Activated CD4-positive, alpha-beta T cell treated with anti-CD3 and anti-CD28 coated beads, Interleukin-2, amount 50 U/mL, for 24 hours (primary cell): ENCODE measurements around the gene ANKS6.
"Not testable (repeated sequence)": the region's sequence is repeated elsewhere in the genome, so short reads cannot be mapped to it uniquely, and the experiment has no call there.

Experiments
- DNase-seq, 2 donors: peaks; one replicate each; pipeline ENCODE4 v3.0.0-alpha.2; 2020; ENCODE audit warnings: low read depth in 1 of 2, low spot score in 1 of 2

ANKS6 gene

DNA sequence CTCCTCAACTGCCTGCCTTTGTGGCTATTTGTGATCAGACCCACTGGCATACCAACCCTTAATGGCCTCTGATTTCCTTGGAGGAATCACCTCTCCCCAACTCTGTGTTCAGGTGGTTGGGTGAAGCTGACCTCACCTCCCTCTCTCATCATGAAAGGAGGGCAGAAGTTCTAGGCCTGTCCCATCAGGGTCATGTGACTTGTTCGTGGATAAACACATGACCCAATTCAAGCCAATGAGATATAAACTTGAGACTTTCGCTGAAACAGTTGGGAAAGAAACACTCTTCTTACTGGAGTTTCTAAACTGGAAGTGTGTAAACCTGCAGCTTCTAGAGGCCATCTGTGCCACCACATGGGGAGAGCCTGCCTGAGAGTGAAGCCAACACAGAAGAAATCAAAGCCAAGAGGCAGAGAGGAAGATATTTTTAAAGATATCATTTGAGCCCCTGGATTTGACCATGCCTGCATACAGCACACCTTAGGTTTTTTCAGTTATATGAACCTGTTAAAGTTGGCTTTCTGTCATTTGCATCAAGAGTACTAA lies 93.4 kb downstream of the ANKS6 start:
- DNase-seq: no peak

DNA sequence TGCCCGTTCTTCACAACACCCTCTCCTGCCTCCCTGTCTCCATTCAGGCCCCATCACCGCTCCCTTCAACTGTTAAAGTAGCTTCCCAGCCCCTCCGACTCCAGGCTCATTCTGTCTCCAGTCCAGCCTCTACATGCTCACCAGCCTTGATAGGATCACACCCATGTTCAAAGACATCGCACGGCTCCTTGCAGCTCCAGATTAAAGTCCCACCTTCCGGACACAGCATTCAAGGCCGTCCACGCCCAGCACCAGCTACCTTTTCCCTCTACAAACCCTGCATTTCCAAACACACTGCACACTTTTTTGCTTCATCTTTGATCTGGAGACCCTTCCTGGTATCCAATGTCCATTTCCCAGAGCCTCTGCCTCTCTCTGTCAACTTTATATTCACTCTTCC lies 94.0 kb downstream of the ANKS6 start:
- no peak for DNase-seq

DNA sequence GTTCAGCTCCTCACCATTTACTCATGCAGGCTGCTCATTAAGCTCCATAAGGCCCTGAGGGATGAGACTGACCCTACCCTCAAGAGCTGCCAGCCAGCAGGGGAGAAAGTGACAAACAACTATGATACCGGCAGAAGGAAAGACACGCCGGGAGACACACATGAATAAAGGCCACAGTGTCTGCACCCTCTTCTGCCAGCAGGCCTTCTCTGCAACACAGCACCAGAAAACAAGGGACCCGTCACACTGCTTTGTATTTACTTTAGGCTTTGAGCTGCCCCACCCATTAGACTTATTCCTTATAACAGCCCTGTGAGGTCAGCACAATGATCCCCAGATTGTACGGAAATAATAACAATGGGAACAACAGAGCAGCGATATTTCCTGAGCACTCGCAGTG lies 94.8 kb downstream of the ANKS6 start:
- DNase-seq: no peak

DNA sequence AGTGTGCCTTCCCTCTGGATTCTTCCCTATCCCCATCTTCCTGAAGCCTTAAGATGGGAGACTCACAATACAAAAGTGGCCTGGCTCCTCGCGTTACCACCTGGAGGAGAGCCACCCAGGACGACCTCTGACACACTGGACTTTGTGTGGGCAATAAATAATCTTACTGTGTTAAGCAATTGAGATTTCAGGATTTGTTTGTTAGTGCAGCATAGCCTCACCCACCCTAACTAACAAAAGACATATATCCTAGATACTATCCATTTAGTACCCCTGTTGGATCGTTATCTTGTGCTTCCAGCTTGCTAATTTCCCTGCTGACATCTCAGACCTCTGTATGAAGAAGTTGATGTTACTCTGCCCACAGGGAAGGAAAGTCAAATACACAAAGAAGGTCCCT lies 95.6 kb downstream of the ANKS6 start:
- DNase-seq: no peak

DNA sequence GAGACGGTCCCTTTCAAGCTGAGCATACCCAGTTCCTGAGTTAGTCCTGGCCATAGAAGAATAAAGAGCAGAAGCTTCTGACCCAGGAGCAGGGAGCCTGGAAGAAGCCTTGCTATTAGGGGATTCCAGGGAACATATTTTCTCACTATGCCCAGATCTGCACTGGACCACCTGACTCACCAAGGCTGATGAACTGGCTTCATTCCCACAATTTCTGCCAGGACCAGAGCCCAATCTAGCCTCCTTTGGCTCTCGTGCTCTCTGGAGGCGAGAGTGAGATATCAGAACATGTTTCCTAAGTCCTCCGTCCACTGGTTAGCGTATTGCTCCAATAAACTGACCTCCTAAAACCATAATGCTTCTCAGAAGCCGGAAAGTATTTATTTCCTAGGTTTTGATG lies 97.5 kb downstream of the ANKS6 start:
- no peak for DNase-seq

DNA sequence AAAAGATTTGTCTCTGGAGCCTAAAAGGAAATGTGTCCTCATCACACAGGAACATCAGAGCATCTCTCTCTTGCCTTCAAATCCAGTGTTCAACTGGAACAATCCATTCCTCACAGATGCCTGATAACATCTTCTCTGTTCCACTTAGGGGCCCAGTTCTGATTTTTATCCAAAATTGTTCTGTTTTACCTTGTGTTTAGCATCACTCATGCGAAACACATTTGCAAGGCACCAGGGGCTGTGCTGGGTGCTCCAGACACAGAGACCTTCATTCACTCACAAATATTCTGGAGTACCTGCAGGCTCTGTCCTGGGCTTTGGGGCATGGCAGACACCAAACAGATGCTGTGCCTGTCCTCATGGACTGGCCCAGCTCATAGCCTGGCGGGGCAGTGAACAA lies 101.4 kb downstream of the ANKS6 start:
- DNase-seq: no peak

DNA sequence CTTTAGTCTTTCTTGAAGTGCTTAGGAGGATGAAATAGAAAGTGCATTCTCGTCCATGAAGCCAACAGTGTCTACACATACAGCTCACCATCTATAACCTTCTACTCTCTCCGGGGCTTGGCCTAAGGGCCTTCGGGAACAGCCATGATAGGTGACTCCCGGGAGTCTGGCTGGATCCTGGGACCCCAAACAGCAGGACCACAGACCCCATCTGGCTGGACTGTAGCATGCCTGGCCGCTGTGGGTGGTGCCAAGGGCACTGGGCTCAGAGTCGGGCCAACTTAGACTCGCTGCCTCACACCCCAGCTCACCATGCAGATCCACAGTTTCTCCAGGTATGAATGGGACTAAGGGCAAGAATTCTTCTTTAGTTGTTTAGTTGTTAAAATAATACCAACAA lies 104.0 kb downstream of the ANKS6 start:
- DNase-seq: no peak

DNA sequence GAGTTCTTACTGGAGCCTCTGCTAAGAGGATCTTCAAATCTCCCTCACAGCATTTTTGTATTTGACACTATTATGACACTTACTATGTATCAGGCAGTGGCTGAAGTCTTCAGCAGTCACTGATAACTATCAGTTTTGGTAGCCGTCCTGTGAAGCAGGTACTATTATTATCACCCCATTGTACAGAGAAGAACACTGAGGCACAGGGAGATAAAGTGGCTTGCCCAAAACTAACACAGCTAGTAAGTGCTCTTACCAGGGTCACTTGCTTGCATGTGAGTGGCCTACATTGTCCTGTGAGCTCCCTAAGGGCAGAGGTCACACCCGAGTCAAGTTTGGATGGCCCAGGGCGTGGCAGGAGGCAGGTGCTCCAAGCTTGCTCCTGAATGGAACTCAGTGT lies 104.5 kb downstream of the ANKS6 start:
- no peak for DNase-seq

DNA sequence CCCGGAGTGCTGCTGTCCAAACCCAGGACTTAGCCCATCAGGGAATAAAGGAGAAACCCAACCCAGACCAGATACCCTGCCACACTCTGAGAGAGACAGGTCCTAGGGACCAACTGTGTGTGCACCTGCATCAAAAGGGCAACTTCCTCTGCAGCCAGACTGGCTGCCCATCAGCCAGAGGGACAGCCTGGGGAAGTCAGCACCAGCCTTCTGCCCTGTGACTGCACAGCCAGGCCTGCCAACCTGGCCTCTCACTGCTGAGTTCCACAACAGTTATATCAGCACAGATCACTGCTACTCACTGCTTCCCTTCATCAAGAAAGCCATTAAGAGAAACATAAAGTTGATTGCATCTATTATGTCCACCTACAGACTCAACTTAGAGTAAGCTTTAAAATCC lies 105.7 kb downstream of the ANKS6 start:
- no peak for DNase-seq

DNA sequence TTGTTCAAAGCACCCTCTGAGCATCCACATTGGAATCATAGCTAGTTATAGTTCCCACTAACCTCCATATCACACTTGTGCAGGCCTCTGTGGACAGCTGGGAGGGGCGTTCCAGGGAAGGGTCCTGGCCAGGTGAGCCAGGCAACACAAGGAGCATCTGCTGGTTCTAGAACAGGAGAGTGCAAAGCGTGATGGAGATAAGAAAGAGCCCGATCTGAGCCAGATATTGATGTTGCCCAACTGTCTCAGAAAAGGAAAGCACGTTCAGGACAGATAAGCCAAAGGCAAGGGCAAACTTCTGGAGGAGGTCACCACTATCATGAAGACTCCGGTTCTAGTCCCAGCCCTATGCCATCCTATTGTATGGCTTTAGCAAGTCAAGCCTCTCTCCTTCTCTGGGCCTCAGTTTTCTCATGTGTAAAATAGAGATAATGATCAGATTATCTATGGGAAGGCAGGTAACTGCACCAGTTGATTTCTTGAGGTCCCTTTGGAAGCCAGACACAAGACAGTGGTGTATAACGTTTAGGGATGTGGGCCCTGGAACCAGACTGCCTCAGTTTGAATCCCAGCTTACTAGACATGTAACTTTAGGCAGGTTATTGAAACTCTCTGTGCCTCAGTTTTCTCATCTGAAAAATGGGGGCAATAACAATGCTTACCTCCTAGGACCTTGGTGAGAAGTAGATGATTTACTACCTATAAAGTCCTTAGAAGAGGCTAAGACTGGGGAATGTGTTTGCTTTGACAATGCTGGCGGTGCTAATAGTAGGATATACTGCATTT lies 107.5 kb downstream of the ANKS6 start:
- DNase-seq: no peak

DNA sequence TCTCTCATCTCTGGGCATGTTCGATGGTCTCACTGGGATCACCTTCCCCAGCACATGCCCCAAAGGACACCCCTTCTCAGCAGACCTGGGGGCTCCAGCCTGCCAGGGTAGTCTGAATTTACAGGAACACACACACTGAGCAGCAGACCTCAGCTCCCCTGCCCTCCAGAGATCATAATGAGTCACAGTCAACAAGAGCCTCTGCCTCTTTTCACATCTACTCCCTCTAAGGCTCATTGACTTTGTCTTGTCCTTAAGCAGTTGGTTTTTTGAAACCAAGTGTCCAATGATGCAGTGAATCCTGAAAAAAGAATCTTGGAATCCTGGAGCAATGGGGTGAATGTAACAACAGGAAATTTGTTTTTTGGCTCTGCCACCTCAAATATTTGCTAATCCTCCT lies 108.4 kb downstream of the ANKS6 start:
- no peak for DNase-seq

DNA sequence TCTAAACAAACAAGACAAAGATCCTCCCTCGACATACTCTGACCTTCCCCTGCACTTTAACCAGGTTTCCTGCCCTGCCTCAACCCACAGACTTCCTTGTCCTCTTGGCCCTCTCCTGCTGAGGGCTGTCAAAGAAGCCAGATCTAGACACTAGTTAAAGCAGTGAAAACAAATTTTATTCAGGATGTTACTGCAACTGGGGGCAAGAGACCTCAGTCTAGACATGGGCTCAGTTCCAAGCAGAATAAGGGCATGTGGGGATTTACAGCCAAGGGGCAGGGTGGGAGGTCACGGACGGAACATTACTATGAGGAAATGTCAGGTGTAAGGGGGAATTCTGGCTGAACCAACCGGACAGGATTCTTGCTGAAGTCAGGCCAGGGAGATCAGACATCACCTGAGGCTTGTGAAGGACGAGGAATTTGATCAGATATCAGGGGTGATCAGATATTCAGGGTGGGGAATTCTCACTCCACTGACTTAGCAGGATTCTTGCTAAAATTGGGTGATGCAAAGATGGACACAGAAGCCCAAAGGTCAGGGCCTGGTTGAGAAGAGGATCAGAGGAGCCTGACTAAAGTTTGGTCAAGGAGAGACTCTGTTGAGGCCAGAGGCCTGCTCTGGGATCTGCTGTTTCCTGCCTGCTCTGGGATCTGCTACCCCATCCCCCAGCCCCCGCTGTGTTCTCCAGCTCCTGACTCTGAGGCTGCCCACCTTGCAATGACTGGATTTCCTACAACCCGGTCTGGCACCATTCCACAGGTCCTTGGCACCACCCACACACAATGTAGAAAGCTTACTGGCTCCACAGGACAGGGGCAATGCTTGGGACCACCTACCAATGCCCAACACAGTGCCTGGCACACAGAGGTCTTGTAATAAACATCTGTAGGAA lies 109.1 kb downstream of the ANKS6 start:
- DNase-seq: no peak

DNA sequence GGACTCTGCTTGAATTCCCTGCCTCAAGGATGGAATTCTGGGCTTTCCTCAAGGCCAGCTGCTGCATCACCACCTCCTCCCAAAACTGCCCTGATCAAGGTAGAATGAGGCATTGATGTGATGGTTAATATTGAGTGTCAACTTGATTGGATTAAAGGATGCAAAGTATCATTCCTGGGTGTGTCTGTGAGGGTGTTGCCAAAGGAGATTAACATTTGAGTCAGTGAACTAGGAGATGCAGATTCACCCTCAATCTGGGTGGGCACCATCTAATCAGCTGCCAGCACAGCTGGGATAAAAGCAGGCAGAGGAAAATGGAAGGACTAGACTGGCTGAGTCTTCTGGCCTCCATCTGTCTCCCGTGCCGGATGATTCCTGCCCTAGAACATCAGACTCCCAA lies 111.5 kb downstream of the ANKS6 start:
- not testable (repeated sequence) for DNase-seq
